ENCODE results near the gene NSD2.

- no peak for TF ChIP-seq CTCF (IDR thresholded peaks at IDR 0.05 in 2 of 3, conservative IDR thresholded peaks at IDR 0.05 in 1 of 3; ENCODE audit: insufficient read depth in 2 of 3, low read depth in 1 of 3, low read length in 3 of 3)
- TF ChIP-seq FOXK1 (CRISPR knock-in tag; IDR thresholded peaks at IDR 0.05; ENCODE audit: borderline replicate concordance): no peak
- no peak for TF ChIP-seq SAP30 (IDR thresholded peaks at IDR 0.05; ENCODE audit: borderline replicate concordance, insufficient read depth, low read depth, low read length, poor library complexity, severe bottlenecking)
- TF ChIP-seq REST (IDR thresholded peaks at IDR 0.05; ENCODE audit: borderline replicate concordance): no peak
- TF ChIP-seq REST (CRISPR knock-in tag; IDR thresholded peaks at IDR 0.05; ENCODE audit: low read depth): no peak
- no peak for TF ChIP-seq LEF1 (IDR thresholded peaks at IDR 0.05)
- no peak for TF ChIP-seq BCL6 (CRISPR knock-in tag; IDR thresholded peaks at IDR 0.05)
- no peak for TF ChIP-seq DDX20 (tag; IDR thresholded peaks at IDR 0.05; ENCODE audit: low read depth)
- no peak for TF ChIP-seq KLF10 (CRISPR knock-in tag; IDR thresholded peaks at IDR 0.05)
- TF ChIP-seq, protein P1, sequence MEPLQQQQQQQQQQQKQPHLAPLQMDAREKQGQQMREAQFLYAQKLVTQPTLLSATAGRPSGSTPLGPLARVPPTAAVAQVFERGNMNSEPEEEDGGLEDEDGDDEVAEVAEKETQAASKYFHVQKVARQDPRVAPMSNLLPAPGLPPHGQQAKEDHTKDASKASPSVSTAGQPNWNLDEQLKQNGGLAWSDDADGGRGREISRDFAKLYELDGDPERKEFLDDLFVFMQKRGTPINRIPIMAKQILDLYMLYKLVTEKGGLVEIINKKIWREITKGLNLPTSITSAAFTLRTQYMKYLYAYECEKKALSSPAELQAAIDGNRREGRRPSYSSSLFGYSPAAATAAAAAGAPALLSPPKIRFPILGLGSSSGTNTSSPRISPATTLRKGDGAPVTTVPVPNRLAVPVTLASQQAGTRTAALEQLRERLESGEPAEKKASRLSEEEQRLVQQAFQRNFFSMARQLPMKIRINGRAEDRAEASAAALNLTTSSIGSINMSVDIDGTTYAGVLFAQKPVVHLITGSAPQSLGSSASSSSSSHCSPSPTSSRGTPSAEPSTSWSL (CRISPR knock-in tag; IDR thresholded peaks at IDR 0.05; ENCODE audit: borderline replicate concordance): no peak
- TF ChIP-seq FOXJ3 (CRISPR knock-in tag; IDR thresholded peaks at IDR 0.05): no peak
- TF ChIP-seq ZNF717 (CRISPR knock-in tag; IDR thresholded peaks at IDR 0.05): no peak
- TF ChIP-seq ETV5 (CRISPR knock-in tag; IDR thresholded peaks at IDR 0.05; ENCODE audit: low read depth): no peak
- no peak for TF ChIP-seq RBM14 (IDR thresholded peaks at IDR 0.05; ENCODE audit: borderline replicate concordance, insufficient read depth, low read depth, low read length)
Observed at GRCh38 chr4:1841201-1841886, 29.8 kb upstream of the NSD2 start.

Data from K562 (cell line).